Measurements from ENCODE around the gene SEMG1.

DNA sequence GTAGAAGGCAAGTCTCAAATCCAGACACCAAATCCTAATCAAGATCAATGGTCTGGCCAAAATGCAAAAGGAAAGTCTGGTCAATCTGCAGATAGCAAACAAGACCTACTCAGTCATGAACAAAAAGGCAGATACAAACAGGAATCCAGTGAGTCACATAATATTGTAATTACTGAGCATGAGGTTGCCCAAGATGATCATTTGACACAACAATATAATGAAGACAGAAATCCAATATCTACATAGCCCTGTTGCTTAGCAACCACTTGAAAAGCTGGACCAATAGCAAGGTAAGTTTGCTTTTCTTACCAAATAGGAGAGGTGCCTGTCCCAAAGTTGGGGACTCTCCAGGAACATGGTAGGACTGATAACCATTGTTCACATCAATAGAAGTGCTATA, 16.3 kb downstream of the SEMG1 start:
- TF ChIP-seq, protein P1, sequence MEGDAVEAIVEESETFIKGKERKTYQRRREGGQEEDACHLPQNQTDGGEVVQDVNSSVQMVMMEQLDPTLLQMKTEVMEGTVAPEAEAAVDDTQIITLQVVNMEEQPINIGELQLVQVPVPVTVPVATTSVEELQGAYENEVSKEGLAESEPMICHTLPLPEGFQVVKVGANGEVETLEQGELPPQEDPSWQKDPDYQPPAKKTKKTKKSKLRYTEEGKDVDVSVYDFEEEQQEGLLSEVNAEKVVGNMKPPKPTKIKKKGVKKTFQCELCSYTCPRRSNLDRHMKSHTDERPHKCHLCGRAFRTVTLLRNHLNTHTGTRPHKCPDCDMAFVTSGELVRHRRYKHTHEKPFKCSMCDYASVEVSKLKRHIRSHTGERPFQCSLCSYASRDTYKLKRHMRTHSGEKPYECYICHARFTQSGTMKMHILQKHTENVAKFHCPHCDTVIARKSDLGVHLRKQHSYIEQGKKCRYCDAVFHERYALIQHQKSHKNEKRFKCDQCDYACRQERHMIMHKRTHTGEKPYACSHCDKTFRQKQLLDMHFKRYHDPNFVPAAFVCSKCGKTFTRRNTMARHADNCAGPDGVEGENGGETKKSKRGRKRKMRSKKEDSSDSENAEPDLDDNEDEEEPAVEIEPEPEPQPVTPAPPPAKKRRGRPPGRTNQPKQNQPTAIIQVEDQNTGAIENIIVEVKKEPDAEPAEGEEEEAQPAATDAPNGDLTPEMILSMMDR (IDR thresholded peaks at IDR 0.05) = no peak
- TF ChIP-seq POLR2A (IDR thresholded peaks at IDR 0.05; ENCODE audit: low read depth) = no peak
- no peak for TF ChIP-seq POLR2AphosphoS5 (IDR thresholded peaks at IDR 0.05)
